Endodermal cell (in vitro differentiated cells): ENCODE data around the gene RCOR3. TPM values are rescaled to one million over a fixed set of nuclear protein-coding genes. Genes with fewer than 3 reads are reported as not detected.

Experiments used
- DNase-seq: peaks from one replicate; pipeline ENCODE4 v3.0.0-alpha.2; 2017
- H3K27ac ChIP-seq: 2 replicates; pipeline ENCODE4 v1.5.1; 2013; ENCODE audit warnings: mild to moderate bottlenecking, low read depth, low read length, moderate library complexity
- H3K27me3 ChIP-seq: 2 replicates; pipeline ENCODE4 v1.6.1; 2013; ENCODE audit warnings: mild to moderate bottlenecking, low read length, moderate library complexity; ENCODE audit not compliant: insufficient read depth, control insufficient read depth, poor library complexity, severe bottlenecking
- H3K36me3 ChIP-seq: 2 replicates; pipeline ENCODE4 v1.7.0; 2013; ENCODE audit warnings: mild to moderate bottlenecking, low read length, moderate library complexity; ENCODE audit not compliant: control insufficient read depth, insufficient read depth
- H3K4me1 ChIP-seq: one replicate; pipeline ENCODE4 v1.7.0; 2013; ENCODE audit warnings: low read length; ENCODE audit not compliant: control insufficient read depth, insufficient read depth
- H3K4me3 ChIP-seq: 2 replicates; pipeline ENCODE4 v1.5.1; 2013; ENCODE audit warnings: mild to moderate bottlenecking, low read length, moderate library complexity
- H3K9ac ChIP-seq: 2 replicates; pipeline ENCODE4 v1.6.1; 2013; ENCODE audit warnings: mild to moderate bottlenecking, low read length, moderate library complexity; ENCODE audit not compliant: poor library complexity, severe bottlenecking; ENCODE audit errors: extremely low read depth
- H3K9me3 ChIP-seq: 2 replicates; pipeline ENCODE4 v1.6.1; 2013; ENCODE audit warnings: mild to moderate bottlenecking, low read length, moderate library complexity; ENCODE audit not compliant: control insufficient read depth
- H3K27ac Mint-ChIP-seq: 2 replicates; pipeline ENCODE4 v1.8.0; 2020; ENCODE audit warnings: mixed read lengths
- H3K27me3 Mint-ChIP-seq: 2 replicates; pipeline ENCODE4 v1.8.0; 2021; ENCODE audit warnings: mild to moderate bottlenecking, mixed read lengths; ENCODE audit not compliant: insufficient read depth
- H3K36me3 Mint-ChIP-seq: 2 replicates; pipeline ENCODE4 v1.8.0; 2020; ENCODE audit warnings: low read depth, mixed read lengths
- H3K4me1 Mint-ChIP-seq: 2 replicates; pipeline ENCODE4 v1.8.0; 2020; ENCODE audit warnings: mixed read lengths
- H3K4me3 Mint-ChIP-seq: 2 replicates; pipeline ENCODE4 v1.8.0; 2020; ENCODE audit warnings: mild to moderate bottlenecking, moderate library complexity, mixed read lengths
- H3K9me3 Mint-ChIP-seq: 2 replicates; pipeline ENCODE4 v1.8.0; 2020; ENCODE audit warnings: mild to moderate bottlenecking, mixed read lengths
- CTCF ChIP-seq: fragments of 200-600 bp; sonication (generic); conservative IDR thresholded peaks from 2 replicates; pipeline ENCODE4 v1.5.0; 2021; ENCODE audit warnings: antibody characterized with exemption, mild to moderate bottlenecking
- WGBS, 2 experiments: methylation state at CpG; one replicate each; pipeline versions ENCODE4 v1.1.5 to v1.1.7; 2013; ENCODE audit warnings: missing lambda C conversion rate in 2 of 2, mixed read lengths in 1 of 2; ENCODE audit not compliant: insufficient coverage in 1 of 2, insufficient read length in 1 of 2; 5-methylcytosine and 5-hydroxymethylcytosine counted together
- total RNA-seq, 2 donors: library from RNA; stranded (reverse); fragmentation: NEBNext Ultra II Directional in 1 of 2; extraction: Animal tissue kit (Norgen Biotek cat#: 25700) in 1 of 2; gene quantifications; 2 replicates in 1 of 2; 3 replicates in 1 of 2; pipeline ENCODE4 v1.2.1, GENCODE V29; 2021

Gene RCOR3
- total RNA-seq, 2 donors from 2014 or later = 133 to 134 TPM

GRCh38 chr1:211358685-211359084 is 99.5 kb downstream of the RCOR3 start:
- no peak overlapping the region for H3K4me3 Mint-ChIP-seq
- DNase-seq = no peak
- WGBS, 2 experiments = 96 to 100% methylated on average over 1 of the region's 1 CpG
- peaks cover 88% of the 10 kb centered on the region for H3K36me3 ChIP-seq
- H3K9me3 ChIP-seq = no peaks in the 10 kb centered on the region
- H3K27me3 ChIP-seq = no peaks in the 10 kb centered on the region
- H3K4me3 ChIP-seq = no peak overlapping the region
- peaks cover 63% of the 10 kb centered on the region for H3K36me3 Mint-ChIP-seq
- no peak for TF ChIP-seq CTCF
- no peaks in the 10 kb centered on the region for H3K9me3 Mint-ChIP-seq
- no peaks in the 10 kb centered on the region for H3K4me1 Mint-ChIP-seq
- no peak overlapping the region for H3K27ac Mint-ChIP-seq
- no peak overlapping the region for H3K9ac ChIP-seq
- no peak overlapping the region for H3K27ac ChIP-seq
- H3K4me1 ChIP-seq = no peaks in the 10 kb centered on the region
- no peaks in the 10 kb centered on the region for H3K27me3 Mint-ChIP-seq

- no peak overlapping the region for H3K27ac ChIP-seq
- H3K9me3 ChIP-seq = no peaks in the 10 kb centered on the region
- Mint-ChIP-seq H3K27ac (no peak overlapping the region), H3K4me3 (no peak overlapping the region), H3K36me3 (peaks cover 62% of the 10 kb centered on the region), H3K27me3 (no peaks in the 10 kb centered on the region), H3K9me3 (no peaks in the 10 kb centered on the region), H3K4me1 (no peaks in the 10 kb centered on the region)
- peaks cover 88% of the 10 kb centered on the region for H3K36me3 ChIP-seq
- no peak for DNase-seq
- no peak overlapping the region for H3K4me3 ChIP-seq
- no peaks in the 10 kb centered on the region for H3K4me1 ChIP-seq
- H3K9ac ChIP-seq = no peak overlapping the region
- 92 to 97% methylated on average over 3 of the region's 3 CpGs for WGBS, 2 experiments
- no peaks in the 10 kb centered on the region for H3K27me3 ChIP-seq
- no peak for TF ChIP-seq CTCF
Measured at GRCh38 chr1:211359876-211360275, 100.7 kb downstream of the RCOR3 start.

DNA sequence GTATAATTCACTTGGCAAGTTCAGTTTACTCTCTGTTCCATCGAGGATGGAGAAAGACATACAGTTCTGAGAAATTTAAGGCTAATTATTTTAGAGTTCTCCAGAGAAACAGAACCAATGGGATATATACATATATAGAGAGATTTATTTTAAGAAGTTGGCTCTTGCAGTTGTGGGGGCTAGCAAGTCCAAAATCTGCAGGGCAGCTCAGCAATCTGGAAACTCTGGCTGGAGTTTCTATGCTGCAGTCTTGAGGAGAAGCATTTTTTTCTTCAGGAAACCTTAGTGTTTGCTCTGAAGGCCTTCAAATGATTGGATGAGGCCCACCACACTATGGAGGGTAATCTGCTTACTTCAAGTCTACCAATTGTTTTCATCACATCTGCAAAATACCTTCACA is 102.0 kb downstream of the RCOR3 start:
- Mint-ChIP-seq H3K4me1 (no peaks in the 10 kb centered on the region), H3K4me3 (no peak overlapping the region), H3K9me3 (no peaks in the 10 kb centered on the region), H3K36me3 (peaks cover 63% of the 10 kb centered on the region), H3K27me3 (no peaks in the 10 kb centered on the region), H3K27ac (no peak overlapping the region)
- peaks cover 91% of the 10 kb centered on the region for H3K36me3 ChIP-seq
- no peak overlapping the region for H3K9ac ChIP-seq
- WGBS, 2 experiments = 100% methylated on average over 1 of the region's 1 CpG; no CpG with 5 or more reads in 1 of the 2 experiments
- no peaks in the 10 kb centered on the region for H3K9me3 ChIP-seq
- no peaks in the 10 kb centered on the region for H3K4me1 ChIP-seq
- no peak overlapping the region for H3K4me3 ChIP-seq
- TF ChIP-seq CTCF = no peak
- DNase-seq = no peak
- no peaks in the 10 kb centered on the region for H3K27me3 ChIP-seq
- H3K27ac ChIP-seq = no peak overlapping the region

Other genes starting within 250 kb of the RCOR3 start
- gene KCNH1, start 125.2 kb upstream of the RCOR3 start, total RNA-seq = 1 to 10 TPM; 3.2 to 3.5 TPM
- 10 to 100 TPM; 56.5 to 78.3 TPM for gene TRAF5, start 67.5 kb downstream of the RCOR3 start, total RNA-seq
- gene RD3, start 232.8 kb downstream of the RCOR3 start, total RNA-seq = under 1 TPM in 1 of 2 donors, not detected in 1; 0.18 TPM